Measurements from ENCODE around the gene MPRIP.
"Not testable (repeated sequence)": the region's sequence is repeated elsewhere in the genome, so short reads cannot be mapped to it uniquely, and the experiment has no call there.

Gene MPRIP

DNA sequence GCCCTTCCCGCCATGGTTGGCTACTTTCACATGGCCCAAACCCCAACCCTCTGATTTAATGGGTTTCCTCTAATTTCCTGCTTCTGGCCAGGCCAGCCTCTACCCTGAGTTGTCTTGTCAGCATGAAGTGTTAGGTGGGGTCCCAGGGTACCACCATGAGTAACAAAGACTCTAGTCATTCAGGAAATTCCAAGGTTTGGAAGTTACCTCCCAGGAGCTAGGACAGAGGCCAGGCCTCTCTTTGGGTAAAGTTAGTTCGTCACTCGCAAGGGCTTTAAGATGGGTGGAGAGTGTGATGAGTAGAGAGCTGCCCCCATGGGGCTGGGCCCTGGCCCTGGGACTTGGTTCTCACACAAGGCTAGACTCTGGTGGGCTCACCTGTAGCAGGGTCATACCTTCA, 109.3 kb downstream of the MPRIP start:
- DNase-seq: no peak

DNA sequence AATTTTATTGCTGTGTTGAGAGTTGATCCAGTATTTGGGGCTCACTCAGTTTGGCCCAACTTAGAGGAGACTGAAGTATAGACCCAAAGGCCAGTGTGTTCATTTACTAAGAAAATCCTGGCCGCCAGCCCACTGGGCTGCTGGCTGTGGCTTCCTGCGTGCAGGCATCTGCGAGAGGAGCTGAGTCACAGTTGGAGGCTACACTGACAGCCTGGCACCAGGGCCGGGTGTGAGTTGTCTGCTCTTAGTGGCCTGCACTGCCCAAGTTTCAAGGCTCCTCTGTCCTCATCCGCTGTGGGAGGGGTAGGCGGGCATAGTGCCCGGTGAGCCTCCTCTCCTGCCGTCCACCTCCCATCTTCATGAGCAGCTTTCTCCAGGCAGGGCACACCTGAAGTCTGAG, 109.7 kb downstream of the MPRIP start:
- DNase-seq: peak; percentile 70 to 73

DNA sequence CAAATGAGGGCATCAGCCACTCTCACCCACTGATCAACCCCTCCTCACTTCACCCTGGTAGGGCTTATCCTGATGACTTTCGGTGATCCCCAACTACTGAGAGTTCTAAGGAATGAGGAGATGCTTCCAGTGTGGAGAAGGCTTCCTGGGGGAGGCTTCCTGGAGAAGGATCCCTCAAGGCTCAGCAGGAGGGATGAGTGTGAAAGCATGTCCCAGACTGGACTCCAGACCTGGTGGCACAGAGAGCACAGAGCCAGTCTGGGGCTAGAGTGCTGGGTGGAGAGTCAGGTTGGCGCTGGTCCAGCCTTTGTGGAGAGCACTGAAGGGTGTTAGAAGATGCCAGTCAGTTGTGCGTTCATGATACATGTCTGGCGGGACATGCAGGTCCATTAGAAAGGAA, 110.1 kb downstream of the MPRIP start:
- DNase-seq: no peak

DNA sequence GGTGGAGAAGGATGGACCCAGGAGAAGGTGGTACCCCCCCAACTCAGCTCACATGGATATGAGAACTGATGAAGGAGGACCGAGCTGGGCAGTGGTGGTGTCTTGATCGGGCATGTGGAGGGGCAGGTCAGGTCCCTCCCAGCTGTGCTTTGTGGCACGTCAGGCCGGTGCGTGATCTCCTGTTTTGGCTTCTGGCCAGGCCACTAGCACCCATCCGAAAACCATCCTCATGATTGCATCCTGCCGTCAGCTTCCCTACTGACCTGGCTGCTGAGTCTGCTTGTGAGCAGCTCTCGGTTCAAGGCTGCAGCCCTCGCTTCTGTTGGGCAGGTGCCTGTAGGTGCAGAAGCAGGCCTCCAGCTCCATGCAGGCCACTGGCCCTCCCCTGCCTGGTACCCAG, 110.8 kb downstream of the MPRIP start:
- no peak for DNase-seq

DNA sequence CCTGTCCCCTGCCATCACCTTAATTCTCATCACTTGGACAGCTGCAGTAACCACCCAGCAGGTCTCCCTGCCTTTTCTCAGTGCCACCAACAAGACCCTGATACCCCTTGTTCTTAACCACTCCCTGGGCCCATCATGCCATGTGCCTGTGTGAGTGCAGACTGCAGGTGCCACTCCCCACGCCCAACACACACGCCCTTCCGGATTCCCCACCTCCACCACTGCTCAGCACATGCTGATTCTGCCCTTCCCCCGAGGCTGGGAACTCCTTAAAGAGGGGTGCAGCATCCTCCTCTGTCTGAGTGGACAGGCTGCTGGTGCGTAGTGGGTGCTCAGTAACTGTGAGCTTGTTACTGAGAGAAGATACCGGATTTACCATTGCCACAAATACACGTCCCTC, 111.5 kb downstream of the MPRIP start:
- DNase-seq: no peak

DNA sequence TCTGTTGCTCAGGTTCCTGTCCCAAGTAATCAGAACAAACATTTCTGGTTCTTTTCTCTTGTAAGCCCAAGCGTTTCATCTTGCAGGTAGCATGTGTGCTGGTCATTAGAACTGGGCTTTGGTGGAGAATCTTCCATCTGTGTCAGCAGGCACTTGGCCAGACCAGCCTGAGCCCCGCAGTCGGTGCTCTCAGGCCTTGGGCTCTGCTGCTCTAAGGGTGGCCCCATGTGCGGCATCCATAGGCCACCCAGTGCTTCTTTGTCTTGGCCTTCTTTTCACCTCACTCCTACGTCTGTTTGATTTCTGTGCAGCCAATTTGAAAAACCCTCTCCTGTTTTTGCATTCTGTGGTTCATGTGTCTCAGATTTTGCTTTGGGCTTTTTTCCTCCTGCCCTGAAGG, 112.3 kb downstream of the MPRIP start:
- DNase-seq: no peak

DNA sequence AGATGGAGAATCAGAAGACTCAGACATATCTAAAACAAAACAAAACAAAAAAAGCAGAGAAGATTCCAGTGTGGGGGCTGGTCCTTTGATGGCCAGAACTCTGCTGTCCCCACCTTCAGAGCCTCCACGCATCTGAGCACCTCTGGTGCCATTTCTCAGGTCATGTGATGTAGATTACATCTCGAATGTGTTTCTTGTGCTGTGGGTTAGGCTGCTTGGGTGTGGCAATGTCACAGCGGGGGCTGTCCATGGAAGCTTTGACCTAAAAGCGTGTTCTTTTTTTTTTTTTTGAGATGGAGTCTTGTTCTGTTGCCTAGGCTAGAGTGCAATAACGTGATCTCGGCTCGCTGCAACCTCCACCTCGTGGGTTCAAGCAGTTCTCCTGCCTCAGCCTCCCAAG, 112.7 kb downstream of the MPRIP start:
- no peak for DNase-seq

DNA sequence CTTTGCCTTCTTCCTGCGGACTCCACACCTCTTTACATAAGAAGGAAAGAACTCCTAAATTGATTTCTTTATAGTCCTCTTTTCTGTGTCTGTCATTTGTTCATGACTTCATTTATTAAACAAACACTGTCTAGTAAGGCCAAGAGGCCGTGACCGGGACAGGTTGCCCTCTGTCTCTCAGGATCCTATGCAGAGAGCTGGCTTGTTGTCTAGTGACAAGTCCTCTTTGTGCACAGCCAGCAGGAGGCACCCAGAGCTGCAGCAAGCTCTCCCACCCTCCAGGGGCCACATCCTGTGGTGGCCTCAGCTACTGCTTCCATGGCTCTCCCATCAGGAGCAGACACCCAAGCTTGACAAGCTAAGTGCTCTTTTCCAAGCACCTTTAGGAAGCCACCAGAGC, 113.3 kb downstream of the MPRIP start:
- no peak for DNase-seq

DNA sequence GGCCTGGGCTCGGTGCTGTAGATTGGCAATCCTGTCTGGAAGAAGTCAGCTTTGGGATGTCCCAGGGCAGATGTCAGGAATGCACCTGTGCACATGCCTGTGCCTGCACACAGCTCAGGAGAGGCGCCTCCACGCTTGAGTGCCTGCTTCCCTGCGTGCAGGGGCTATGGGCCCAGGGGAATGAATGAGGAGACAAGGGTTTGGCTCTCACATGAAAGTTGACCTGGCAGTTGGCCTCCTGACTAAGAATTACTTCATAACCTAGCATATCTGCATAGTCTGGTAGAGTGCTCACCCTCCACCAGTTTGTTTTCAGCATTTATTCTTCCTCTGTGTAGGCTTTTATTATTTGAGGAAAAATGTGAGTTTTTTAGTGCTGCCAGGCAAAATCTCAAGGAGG, 113.8 kb downstream of the MPRIP start:
- no peak for DNase-seq

DNA sequence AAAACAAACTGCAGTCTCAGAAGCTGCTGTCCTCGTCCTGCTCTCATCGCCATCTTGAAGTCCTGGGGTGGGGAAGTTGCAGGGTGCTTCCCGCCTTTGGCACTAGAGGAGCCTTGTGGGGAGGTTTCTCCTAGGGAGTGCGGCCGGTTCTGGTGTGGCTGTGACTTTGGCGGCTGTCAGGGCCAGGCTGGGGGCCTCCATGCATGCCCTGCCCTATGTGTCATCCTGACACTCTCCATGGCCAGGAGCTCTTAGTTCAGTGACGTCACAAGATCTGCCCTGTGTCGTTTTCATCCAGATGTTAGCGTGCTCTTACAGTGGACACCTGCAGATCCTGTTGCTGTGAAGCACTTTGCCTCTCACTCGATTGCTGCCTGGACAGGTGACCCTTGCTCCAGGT, 114.3 kb downstream of the MPRIP start:
- no peak for DNase-seq

DNA sequence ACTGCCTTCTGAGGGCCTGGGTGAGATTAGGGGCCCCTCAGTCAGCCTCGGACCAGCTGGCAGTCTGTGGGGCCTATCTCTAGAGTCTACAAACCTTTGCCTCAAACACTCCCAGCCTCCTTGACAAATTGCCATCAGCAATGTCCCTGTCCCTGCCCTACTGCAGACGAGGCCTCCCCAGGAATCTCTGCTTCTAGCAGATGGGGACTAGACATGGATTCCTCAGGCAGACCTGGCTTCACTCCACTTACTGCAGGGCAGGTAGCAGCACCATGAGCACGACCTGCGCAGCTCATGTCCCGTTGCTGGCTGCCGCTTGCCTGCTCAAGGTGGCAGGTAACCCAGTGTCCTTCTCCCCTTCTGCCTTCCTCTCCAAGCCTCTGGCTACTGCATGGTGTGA, 114.8 kb downstream of the MPRIP start:
- DNase-seq: no peak

DNA sequence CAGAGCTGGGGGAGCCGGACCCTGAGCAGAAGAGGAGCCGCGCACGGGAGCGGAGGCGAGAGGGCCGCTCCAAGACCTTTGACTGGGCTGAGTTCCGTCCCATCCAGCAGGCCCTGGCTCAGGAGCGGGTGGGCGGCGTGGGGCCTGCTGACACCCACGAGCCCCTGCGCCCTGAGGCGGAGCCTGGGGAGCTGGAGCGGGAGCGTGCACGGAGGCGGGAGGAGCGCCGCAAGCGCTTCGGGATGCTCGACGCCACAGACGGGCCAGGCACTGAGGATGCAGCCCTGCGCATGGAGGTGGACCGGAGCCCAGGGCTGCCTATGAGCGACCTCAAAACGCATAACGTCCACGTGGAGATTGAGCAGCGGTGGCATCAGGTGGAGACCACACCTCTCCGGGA, 116.2 kb downstream of the MPRIP start:
- not testable (repeated sequence) for DNase-seq

DNA sequence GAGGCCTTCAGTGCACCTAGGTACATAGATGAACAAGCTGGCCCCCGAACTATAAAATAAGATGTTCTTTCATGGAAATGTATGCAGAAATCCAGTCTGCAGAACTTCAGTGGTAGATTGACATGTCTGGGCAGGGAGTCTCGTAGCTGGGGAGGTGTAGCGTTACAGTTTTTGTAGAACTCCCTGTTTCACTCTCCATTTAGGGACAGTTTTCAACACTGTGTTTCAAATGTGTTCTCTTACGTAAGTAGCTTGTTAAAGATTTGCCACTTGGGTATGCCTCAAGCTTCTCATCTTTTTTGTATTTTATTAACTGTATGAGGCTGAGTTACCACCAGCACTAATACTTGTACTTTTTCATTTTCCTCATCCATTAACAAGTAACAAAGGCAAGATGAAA, 117.3 kb downstream of the MPRIP start:
- no peak for DNase-seq

DNA sequence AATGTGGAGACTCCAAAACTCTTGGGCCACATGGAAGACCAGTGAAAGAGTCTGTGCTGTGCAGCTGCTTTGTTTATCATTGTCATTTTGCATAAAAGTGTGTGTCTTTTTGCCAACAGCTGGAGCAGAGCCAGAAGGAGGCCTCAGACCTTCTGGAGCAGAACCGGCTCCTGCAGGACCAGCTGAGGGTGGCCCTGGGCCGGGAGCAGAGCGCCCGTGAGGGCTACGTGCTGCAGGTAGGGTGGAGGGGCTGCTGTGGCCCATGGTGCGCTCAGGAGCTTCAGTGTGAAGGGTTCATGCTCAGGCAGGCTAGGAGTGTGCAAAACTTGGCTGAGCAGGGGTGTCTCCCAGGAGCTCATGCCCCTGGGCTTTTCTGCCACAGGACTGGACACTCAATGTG, 118.9 kb downstream of the MPRIP start:
- DNase-seq: no peak

DNA sequence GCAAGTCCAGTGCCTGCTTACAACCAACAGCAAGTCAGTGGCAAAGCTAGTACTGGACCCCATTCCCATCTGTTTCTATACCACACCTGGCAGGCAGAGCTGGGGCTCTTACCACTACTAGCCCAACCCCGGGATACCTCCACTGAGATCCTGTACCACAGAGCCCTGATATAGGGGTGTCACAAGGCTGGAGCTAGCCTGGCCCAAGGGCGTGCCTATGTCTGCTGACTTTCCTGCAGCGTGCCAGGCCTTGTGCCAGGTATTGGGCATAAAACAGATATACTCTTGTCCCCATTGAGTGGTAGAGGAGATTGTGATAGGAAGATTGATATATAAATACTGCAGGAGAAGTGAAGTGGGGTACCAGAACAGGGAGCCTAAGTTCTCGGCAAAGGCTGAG, 119.5 kb downstream of the MPRIP start:
- no peak for DNase-seq

DNA sequence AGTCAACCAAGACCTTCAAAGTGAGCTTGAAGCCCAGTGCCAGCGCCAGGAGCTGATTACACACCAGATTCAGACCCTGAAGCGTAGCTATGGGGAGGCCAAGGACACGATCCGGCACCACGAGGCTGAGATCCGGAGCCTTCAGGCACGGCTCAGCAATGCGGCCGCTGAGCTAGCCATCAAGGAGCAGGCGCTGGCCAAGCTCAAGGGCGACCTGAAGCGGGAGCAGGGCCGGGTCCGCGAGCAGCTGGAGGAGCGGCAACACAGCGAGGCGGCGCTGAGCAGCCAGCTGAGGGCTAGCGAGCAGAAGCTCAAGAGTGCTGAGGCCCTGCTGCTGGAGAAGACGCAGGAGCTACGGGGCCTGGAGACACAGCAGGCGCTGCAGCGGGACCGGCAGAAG, 121.9 kb downstream of the MPRIP start:
- no peak for DNase-seq

DNA sequence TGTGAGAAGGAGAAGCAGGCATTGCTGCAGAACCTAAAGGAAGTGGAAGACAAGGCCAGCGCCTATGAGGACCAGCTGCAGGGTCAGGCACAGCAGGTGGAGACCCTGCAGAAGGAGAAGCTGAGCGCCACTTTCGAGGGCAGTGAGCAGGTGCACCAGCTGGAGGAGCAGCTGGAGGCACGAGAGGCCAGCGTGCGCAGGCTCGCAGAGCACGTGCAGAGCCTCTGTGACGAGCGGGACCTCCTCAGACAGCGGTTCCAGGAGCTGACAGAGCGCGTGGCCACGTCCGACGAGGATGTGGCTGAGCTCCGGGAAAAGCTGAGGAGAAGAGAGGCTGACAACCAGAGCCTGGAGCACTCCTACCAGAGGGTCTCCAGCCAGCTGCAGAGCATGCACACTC, 122.4 kb downstream of the MPRIP start:
- DNase-seq: no peak

DNA sequence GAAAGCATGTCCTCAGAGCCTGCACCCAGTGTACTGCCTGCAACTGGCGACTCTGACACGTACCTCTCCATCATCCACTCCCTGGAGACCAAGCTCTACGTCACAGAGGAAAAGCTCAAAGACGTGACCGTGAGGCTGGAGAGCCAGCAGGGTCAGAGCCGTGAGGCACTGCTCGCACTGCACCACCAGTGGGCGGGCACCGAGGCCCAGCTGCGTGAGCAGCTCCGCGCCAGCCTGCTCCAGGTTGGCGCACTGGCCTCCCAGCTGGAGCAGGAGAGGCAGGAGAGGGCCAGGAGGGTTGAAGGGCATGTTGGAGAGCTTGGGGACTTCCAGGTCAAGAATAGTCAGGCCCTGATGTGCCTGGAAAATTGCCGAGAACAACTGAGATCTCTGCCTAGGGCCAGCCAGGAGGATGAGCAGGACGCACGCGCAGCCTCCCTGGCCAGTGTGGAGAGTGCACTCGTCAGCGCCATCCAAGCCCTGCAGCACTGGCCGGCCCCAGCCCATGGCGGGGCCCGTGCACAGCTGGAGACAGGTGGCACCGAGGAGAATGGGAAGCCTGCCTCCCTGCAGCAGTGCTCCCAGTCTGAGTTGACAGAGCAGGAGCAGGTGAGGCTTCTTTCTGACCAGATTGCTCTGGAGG, 123.5 kb downstream of the MPRIP start:
- no peak for DNase-seq

DNA sequence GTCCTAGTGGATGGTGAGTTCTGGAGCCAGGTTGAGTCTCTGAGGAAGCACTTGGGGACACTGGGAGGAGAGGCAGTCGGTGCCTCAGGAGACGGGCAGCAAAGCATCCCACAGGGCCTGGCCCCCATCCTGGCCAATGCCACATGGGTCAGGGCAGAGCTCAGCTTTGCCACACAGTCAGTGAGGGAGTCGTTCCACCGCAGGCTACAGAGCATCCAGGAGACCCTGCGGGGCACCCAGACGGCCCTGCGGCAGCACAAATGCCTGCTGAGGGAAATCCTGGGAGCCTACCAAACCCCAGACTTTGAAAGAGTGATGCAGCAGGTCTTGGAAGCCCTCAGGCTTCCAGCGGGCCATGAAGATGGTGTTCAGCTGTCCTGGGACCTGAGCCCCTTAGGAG, 124.2 kb downstream of the MPRIP start:
- no peak for DNase-seq

DNA sequence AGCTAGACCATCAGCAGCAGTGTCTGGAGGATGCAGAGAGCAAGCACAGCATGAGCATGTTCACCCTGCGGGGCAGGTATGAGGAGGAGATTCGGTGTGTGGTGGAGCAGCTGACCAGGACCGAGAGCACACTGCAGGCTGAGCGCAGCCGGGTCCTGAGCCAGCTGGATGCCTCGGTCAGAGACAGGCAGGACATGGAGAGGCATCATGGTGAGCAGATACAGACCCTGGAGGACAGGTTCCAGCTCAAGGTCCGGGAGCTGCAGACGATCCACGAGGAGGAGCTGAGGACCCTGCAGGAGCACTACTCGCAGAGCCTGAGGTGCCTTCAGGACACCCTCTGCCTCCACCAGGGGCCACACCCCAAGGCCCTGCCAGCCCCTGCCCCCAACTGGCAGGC, 125.1 kb downstream of the MPRIP start:
- DNase-seq: no peak

DNA sequence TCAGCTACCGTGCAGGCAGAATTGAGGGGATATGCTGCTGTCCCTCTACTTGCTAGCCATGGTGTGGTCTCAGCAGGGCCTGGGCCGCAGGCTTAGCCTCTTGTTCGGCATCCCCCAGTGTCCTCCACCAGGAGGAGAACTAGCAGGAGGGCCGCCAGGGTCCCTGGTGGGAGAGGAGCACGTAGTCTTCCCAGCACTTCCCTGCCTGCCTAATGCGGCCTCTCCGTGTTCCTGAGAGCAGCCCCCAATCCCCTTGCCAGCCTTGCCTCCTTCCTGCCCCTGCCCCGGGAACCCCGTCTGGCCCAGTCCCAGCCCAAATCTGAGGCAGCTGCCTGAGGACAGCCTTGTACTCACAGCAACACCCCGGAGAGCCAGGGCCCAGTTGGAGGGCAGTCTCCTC, 125.7 kb downstream of the MPRIP start:
- no peak for DNase-seq

DNA sequence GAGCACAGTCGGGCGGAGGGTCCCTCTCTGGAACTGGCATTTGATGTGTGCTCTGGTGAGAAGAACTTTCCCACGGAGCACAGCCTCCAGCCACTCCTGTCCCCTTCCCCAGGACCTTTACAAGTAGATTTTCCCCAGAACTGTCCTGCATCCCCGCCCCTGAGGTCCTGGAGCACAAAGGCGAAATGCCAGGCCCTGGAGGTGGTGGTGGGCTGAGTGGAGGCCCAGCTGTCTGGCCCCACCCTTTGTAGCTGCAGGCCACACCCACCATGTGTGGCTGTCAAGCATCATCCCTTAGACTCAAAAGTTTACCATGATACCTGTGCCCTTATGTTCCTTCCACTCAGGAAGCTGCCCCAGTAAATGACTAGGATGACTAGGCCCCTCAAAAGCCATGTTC, 126.1 kb downstream of the MPRIP start:
- no peak for DNase-seq

DNA sequence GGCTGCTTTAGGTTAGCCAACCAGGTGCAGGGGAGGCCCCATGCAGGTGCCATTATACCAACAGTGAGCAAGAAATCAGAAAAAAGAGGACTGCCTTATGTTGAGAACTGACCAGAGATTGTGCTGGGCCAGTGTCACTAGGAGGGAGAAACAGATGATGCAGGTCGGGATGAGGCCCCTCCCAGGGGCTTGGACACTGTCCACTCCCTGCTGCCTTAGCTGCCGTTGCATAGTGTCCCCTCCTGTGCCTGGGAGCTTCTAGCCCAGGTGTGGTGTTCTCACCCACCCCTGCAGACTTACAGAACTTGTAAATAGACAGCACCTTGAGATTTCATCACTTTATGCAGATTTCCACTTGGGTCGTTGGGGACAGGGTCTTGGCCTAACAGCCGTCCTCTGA, 127.1 kb downstream of the MPRIP start:
- DNase-seq: no peak

DNA sequence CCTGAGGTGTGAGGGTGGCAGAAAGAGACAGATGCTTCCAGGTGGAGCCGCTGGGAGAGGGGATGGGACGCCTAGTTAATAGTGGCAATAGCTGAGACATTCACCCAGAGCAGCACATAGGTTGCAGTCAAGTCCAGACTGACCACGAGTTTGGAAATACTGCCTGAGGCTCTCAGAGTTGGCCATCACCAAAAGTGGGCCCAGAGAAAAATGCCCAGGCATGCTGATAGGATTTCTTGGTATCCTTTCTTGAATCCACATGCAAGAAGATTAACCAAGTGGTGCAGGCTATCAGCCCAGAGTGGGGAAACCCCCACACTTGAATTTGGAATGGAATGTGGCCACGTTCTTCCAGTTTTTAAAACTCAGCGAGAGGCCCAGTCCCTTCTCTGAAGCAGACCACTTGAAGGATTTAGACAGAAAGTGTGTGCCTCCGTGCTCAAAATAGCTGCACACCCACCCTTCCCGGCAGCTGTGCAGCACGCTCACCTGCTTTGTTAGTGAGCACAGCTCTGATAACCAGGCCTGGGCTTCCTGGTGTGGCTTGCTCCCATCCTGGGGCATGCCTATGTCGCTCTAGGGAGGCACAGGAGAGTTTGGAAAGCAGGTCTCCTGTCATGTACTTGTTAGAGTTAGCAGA, 128.2 kb downstream of the MPRIP start:
- DNase-seq: no peak

DNA sequence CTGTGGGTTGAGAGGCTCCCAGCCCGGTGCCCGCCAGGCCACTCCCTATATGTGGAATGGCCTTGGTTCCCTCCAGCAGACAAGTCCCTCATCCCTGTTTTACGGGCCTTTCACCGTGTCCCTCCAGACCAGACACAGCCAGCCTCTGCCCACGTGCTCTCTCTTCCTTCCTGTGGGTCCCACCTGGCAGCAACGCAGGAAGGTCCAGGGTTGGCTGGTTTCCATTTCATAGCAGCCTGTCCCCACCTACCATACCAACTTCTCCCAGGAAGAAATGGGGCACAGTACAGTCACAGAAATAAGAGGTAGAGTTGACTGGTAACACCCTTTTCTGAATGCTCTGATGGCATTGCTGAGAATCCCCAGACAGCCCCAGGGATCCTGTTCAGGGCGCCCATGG, 128.9 kb downstream of the MPRIP start:
- no peak for DNase-seq
